HG03060 (cell line): Measurements from ENCODE around the gene MED12L.
A peak's percentile ranks its signal among the peaks of the same experiment; 100 is the strongest.
"Not testable (repeated sequence)": the region's sequence is repeated elsewhere in the genome, so short reads cannot be mapped to it uniquely, and the experiment has no call there.

Experiments used
- ATAC-seq: cut with Tn5 transposase; IDR thresholded peaks from one replicate; pipeline ENCODE4 v1.9.1; 2021; ENCODE audit warnings: low read depth, moderate number of reproducible peaks; ENCODE audit not compliant: unreplicated experiment

The MED12L gene

GRCh38 chr3:151230646-151231045 lies 145.2 kb downstream of the MED12L start:
- peak; percentile 40 for ATAC-seq

- ATAC-seq, result not testable (repeated sequence)
Observed at GRCh38 chr3:151232403-151232802, 146.9 kb downstream of the MED12L start.

GRCh38 chr3:151232991-151233390 lies 147.5 kb downstream of the MED12L start:
- ATAC-seq, result no peak

GRCh38 chr3:151234825-151235224 lies 149.4 kb downstream of the MED12L start:
- no peak for ATAC-seq

GRCh38 chr3:151236316-151236715 lies 150.9 kb downstream of the MED12L start:
- no peak for ATAC-seq

- no peak for ATAC-seq
Observed at GRCh38 chr3:151236736-151237135, 151.3 kb downstream of the MED12L start.

GRCh38 chr3:151242006-151242405 lies 156.5 kb downstream of the MED12L start:
- not testable (repeated sequence) for ATAC-seq

GRCh38 chr3:151248772-151249337 lies 163.4 kb downstream of the MED12L start:
- no peak for ATAC-seq

GRCh38 chr3:151256749-151257148 lies 171.3 kb downstream of the MED12L start:
- no peak for ATAC-seq

GRCh38 chr3:151259664-151260063 lies 174.2 kb downstream of the MED12L start:
- no peak for ATAC-seq

- ATAC-seq, result no peak
Observed at GRCh38 chr3:151262871-151263525, 177.5 kb downstream of the MED12L start.

- ATAC-seq, result no peak
Observed at GRCh38 chr3:151264605-151265004, 179.1 kb downstream of the MED12L start.

GRCh38 chr3:151265166-151265565 lies 179.7 kb downstream of the MED12L start:
- ATAC-seq, result no peak

GRCh38 chr3:151265866-151266265 lies 180.4 kb downstream of the MED12L start:
- ATAC-seq, result peak; percentile 95

- no peak for ATAC-seq
Observed at GRCh38 chr3:151267066-151267465, 181.6 kb downstream of the MED12L start.

GRCh38 chr3:151268267-151269235 lies 183.1 kb downstream of the MED12L start:
- ATAC-seq, result peak; percentile 35

- ATAC-seq, result no peak
Observed at GRCh38 chr3:151269631-151270030, 184.2 kb downstream of the MED12L start.

- no peak for ATAC-seq
Observed at GRCh38 chr3:151275091-151275490, 189.6 kb downstream of the MED12L start.

- ATAC-seq, result no peak
Observed at GRCh38 chr3:151276038-151276686, 190.7 kb downstream of the MED12L start.

GRCh38 chr3:151276687-151277042 lies 191.2 kb downstream of the MED12L start:
- ATAC-seq, result no peak

GRCh38 chr3:151278230-151278629 lies 192.8 kb downstream of the MED12L start, which contains the start of gene P2RY14:
TSS of gene P2RY14 (minus strand) at chr3:151278542. CDS start at chr3:151214316, 64,226 bp downstream.
- no peak for ATAC-seq
